ENCODE data around the gene ANKRD65.

The ANKRD65 gene

GRCh38 chr1:1401457-1402010, 19.5 kb downstream of the ANKRD65 start:
- DNase-seq (ENCODE audit: insufficient read length, low spot score) (no peak), FAIRE-seq (no peak)
- no peak for TF ChIP-seq CTCF (IDR thresholded peaks at IDR 0.05; ENCODE audit: insufficient read depth, missing control alignments)

GRCh38 chr1:1400576-1401456, 20.3 kb downstream of the ANKRD65 start:
- TF ChIP-seq CTCF (IDR thresholded peaks at IDR 0.05; ENCODE audit: insufficient read depth, missing control alignments), result no peak
- DNase-seq (ENCODE audit: insufficient read length, low spot score) (no peak), FAIRE-seq (no peak)

- TF ChIP-seq CTCF (IDR thresholded peaks at IDR 0.05; ENCODE audit: insufficient read depth, missing control alignments), result no peak
- DNase-seq (ENCODE audit: insufficient read length, low spot score) (no peak), FAIRE-seq (no peak)
These were observed 21.1 kb downstream of the ANKRD65 start for GRCh38 chr1:1399872-1400575.

- DNase-seq (ENCODE audit: insufficient read length, low spot score), result peak; percentile 72
- FAIRE-seq, result no peak
- no peak for TF ChIP-seq CTCF (IDR thresholded peaks at IDR 0.05; ENCODE audit: insufficient read depth, missing control alignments)
These were observed 21.7 kb downstream of the ANKRD65 start, which contains the start of gene CCNL2 for GRCh38 chr1:1399187-1399871. CCNL2 (minus strand) TSS chr1:1399335; CDS start chr1:1399306, 29 bp downstream.

- DNase-seq (ENCODE audit: insufficient read length, low spot score) (no peak), FAIRE-seq (no peak)
- TF ChIP-seq CTCF (IDR thresholded peaks at IDR 0.05; ENCODE audit: insufficient read depth, missing control alignments), result no peak
These were observed 22.3 kb downstream of the ANKRD65 start for GRCh38 chr1:1398677-1399186.

- no peak for TF ChIP-seq CTCF (IDR thresholded peaks at IDR 0.05; ENCODE audit: insufficient read depth, missing control alignments)
- DNase-seq (ENCODE audit: insufficient read length, low spot score), result no peak
These were observed 23.1 kb downstream of the ANKRD65 start for GRCh38 chr1:1397839-1398523.

More at GRCh38 chr1:1397839-1398523, 23.1 kb downstream of the ANKRD65 start:
- FAIRE-seq, result no peak
